ENCODE data around the gene CALCB.

Gene CALCB

DNA sequence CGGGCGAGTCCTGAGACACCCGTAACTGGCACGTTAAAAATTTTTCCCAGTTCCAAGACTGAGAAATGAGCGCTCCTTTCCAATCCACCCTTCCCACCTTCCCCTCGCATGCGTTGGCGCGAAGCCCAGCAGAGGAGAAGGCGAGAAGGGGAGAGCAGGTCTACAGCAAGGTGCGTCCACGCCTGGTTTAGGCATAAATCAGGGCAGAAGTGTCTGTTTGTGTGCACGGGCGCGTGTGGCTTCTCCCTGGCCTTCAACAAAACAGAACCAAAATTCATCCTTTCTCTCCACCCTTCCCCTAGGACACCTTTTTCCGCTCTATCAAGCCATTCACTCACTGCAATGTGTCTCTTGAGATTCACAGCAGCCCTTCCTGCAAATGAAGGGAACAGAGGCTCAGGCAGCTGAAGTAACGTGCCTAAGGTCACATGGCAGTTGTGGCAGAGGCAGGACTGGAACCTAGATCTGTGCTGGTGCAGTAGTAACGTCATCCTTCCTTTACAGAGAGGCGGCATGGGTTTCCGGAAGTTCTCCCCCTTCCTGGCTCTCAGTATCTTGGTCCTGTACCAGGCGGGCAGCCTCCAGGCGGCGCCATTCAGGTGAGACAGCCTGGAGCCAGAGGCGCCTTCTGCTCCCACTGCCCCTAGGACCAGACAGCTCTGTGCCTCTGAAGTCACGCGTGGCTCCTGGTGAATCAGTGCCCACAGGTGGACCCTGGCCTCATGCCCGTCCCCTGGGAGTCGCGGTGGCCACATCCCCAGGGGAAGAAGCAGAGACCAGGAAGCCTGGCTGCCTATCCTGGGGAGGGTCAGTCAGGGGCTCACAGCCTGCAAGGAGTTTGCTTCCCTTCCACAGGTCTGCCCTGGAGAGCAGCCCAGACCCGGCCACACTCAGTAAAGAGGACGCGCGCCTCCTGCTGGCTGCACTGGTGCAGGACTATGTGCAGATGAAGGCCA lies 1.1 kb downstream of the CALCB start:
- peak; percentile 68 for DNase-seq

DNA sequence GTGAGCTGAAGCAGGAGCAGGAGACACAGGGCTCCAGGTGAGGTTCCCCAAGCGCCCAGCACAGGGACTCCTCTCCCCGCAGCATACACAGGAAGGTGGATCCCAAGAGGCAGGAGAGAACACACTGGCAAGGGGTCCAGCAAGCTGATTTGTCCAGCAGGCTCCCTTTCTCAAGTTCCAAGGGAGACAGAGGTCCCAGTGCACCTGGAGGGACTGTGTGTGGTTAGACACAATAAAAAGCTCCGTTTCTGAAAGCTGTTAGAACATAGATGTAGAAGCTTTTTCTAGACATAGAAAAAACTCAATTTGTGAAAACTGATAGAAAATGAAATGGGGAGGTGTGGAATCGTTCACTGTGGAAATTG lies 1.8 kb downstream of the CALCB start:
- no peak for DNase-seq

DNA sequence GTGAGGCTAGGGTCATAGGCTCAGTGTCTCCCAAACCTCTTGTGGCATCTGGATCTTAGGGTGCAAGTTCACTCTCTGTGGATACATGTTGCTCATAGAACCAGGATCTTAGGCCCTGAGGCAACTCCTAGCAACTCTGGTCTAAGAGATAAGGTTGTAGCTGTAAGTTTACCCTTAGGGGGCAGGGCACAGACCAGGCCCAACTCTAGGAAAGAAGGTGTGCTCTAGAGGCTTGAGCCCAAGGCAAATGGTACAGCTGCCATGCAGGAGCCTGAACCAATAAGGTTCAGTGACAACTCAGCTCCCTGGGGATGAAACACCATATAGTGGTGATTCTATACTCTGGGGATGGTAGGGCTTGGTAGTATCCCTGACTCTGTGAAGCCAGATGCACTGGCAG lies 17.8 kb downstream of the CALCB start:
- DNase-seq: no peak

DNA sequence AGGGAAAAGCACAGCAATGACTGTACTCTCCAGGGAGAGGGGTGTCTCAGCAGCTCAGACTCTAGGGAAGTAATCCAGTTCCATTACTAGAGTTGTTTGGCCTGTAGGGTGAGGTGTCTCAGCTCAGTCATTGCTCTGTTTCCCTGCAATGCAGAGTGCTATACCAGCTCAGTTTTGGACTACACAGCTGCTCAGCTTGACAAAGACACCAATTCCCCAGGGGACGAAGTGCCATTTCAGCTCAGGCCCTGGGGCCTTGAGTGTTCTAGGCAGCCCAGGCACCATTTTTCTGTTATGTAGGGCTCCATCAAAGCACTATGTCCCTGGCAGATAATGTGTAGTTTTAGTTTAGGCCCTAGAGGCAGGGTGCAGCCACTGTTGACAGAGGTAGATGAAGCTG lies 18.2 kb downstream of the CALCB start:
- no peak for DNase-seq

DNA sequence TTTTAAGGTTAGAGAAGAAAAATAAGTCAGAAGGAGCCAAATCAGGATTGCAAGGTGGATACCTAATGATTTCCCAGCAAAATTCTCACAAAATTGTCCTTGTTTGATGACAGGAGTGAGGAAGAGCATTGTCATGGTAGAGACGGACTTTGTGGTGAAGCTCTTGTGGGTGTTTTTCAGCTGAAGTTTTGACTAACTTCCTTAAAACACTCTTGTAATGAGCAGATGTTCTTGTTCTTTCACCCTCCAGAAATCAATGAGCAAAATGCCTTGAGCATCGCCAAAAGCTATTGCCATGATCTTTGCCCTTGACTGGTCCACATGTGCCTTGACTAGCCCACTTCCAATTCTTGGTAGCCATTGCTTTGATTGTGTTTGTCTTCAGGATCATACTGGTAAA lies 20.0 kb downstream of the CALCB start:
- no peak for DNase-seq

GRCh38 chr11:15095736-15096228 lies 22.4 kb downstream of the CALCB start:
- DNase-seq: no peak

GRCh38 chr11:15097411-15097810 lies 24.0 kb downstream of the CALCB start:
- no peak for DNase-seq

GRCh38 chr11:15099267-15099666 lies 25.9 kb downstream of the CALCB start:
- no peak for DNase-seq

GRCh38 chr11:15101072-15101709 lies 27.8 kb downstream of the CALCB start:
- DNase-seq: peak; percentile 49

DNA sequence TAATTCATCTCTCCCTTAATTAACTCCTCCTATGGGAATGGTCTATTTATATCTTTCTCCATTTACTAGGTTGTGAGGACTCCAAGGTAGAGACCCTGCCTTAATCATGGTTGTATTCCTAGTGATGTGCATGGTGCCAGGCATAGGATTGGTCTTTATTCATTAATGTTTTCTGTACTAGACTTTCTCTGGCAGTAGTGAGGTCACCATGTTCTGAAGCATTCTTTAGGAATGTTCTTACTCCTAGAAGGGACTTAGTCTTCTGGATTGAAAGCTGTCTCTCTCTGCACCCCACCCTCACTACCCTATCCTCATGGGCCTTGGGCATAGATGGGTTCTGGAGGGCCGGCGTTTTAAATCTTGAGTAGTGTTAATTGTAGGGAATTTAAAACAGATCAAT lies 30.8 kb downstream of the CALCB start:
- DNase-seq: no peak

DNA sequence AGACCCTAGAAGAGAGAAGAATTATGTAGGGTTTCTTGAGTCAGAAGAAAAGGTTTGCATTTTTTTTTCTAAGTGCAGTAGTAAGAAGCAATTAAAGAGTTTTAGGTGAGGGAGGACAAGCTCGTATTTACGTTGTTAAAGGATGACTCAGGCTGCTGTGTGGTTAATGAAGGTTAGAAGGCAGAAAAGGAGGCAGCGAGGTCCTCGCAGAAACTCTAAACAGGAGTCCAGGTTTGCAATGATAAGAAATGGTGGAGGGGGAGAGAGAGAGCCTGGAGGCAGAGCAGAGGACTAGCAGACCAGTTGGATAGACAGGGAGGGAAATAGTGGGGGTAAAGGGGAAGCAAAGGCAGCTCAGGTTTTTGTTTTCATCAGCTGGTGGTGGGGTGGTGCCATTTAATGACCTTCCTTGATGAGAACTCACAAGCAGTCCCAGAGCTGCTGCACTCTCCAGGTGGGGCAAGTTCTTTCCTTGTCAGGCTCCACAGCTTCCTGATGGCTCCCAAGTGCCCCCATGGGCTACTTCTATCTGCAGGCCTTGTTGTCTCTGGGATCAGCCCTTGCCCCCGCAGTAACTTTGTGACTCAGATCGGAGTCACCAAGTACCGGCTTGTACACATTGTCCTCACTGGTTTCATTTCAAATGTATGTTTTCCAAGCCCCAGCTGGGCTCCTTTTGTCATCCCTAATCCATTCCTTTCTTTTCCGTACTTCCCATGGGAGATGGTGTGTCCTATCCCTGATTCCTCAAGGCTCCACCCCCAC lies 33.0 kb downstream of the CALCB start:
- no peak for DNase-seq

- no peak for DNase-seq
Observed at GRCh38 chr11:15107730-15108515, 34.5 kb downstream of the CALCB start.

- no peak for DNase-seq
Observed at GRCh38 chr11:15108592-15109130, 35.3 kb downstream of the CALCB start.

- DNase-seq: no peak
Observed at GRCh38 chr11:15109602-15110001, 36.2 kb downstream of the CALCB start.

DNA sequence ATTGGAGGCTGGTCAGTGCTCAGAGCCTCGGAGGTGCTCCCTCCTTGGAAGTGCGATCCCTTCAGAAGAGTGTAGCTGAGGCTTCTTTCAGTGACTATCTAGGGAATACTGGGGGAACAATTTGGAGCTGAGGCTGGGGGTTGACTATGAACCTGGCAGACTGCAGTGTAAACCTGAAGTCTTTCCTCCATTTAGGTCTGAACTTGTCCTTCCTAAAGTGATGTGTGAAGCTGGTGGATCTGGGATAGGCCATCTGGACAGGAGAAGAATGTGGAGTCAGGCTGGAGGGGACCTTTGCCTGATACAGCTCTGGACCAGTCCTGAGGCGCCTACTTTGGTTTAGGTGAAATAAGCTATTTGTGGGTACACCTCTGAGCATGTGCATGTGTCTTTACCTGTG lies 37.8 kb downstream of the CALCB start:
- DNase-seq: no peak

- DNase-seq: no peak
Observed at GRCh38 chr11:15112131-15112541, 38.7 kb downstream of the CALCB start.

- no peak for DNase-seq
Observed at GRCh38 chr11:15113381-15113780, 40.0 kb downstream of the CALCB start.

GRCh38 chr11:15114501-15115475 lies 41.4 kb downstream of the CALCB start, which contains the start of gene INSC:
INSC (plus strand) TSS chr11:15114923; CDS start chr11:15149175, 34,252 bp downstream.
- no peak for DNase-seq

DNA sequence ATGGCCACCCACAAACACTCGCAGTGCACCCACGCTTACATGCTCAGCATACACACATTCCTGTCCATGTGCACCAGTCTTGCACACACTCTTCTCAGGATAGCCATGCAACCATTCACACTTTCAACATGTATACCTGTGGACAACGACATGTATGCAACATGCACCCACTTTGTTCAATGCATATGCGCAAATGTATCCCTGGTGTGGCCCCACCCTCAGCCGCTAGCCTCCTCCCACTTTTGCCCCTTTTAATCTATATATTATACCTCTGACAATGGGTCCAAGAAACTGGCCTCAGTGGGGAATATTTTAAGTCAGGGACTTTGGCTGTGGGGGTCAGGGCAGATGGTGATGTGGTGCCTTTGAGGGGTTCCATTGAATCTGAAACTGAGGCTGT lies 42.3 kb downstream of the CALCB start:
- no peak for DNase-seq

GRCh38 chr11:15117751-15118150 lies 44.4 kb downstream of the CALCB start:
- DNase-seq: no peak

DNA sequence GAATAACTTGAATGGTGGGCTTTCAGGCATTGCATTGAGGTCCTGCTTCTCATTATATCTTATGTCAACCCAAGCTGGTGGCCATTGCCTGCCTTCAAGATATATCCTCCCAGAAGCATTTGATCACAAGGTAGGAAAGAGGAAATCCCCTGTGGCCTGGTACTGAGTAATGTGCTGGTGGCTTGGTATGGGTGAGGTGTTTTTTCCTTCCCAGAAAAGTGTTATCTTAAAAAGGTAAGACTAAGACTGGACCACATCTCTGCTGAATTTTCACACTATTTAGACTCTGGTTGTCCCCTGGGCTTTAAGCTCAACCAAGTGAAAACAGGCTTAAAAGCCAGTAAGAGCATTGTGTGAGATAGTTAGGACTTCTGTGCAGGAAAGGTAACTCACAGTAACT lies 45.0 kb downstream of the CALCB start:
- DNase-seq: no peak

Data from CD4-positive, alpha-beta T cell treated with Interleukin-4 for 4 hours (primary cell).